IgD-negative memory B cell (primary cell): Measurements from ENCODE around the gene PRKCB. TPM values are rescaled to one million over a fixed set of nuclear protein-coding genes. Genes with fewer than 3 reads are reported as not detected.

Source experiments
- H3K27ac Mint-ChIP-seq, 3 donors: one replicate each; pipeline ENCODE4 v1.8.0; 2020 to 2022; ENCODE audit warnings: mild to moderate bottlenecking in 3 of 3, mixed read lengths in 3 of 3, moderate library complexity in 1 of 3
- H3K27me3 Mint-ChIP-seq: one replicate; pipeline ENCODE4 v1.8.0; 2021; ENCODE audit warnings: mixed read lengths
- H3K36me3 Mint-ChIP-seq: one replicate; pipeline ENCODE4 v1.8.0; 2020; ENCODE audit warnings: mild to moderate bottlenecking, mixed read lengths
- H3K4me1 Mint-ChIP-seq, 3 donors: one replicate each; pipeline ENCODE4 v1.8.0; 2020 to 2022; ENCODE audit warnings: mixed read lengths in 3 of 3, mild to moderate bottlenecking in 1 of 3
- H3K4me3 Mint-ChIP-seq, 4 donors: one replicate each; pipeline ENCODE4 v1.8.0; 2020 to 2022; ENCODE audit warnings: mild to moderate bottlenecking in 4 of 4, mixed read lengths in 4 of 4, moderate library complexity in 3 of 4
- H3K9me3 Mint-ChIP-seq, 3 donors: one replicate each; pipeline ENCODE4 v1.8.0; 2020 to 2021; ENCODE audit warnings: mixed read lengths in 3 of 3, mild to moderate bottlenecking in 1 of 3
- polyA plus RNA-seq: library from polyadenylated mRNA; unstranded; fragments of 300-500 nt; fragmentation: Illumina TruSeq; gene quantifications from one replicate; pipeline ENCODE4 v1.2.3, GENCODE V29; 2021

PRKCB gene
- polyA plus RNA-seq, 1 donor from 2014 or later = 181 TPM

DNA sequence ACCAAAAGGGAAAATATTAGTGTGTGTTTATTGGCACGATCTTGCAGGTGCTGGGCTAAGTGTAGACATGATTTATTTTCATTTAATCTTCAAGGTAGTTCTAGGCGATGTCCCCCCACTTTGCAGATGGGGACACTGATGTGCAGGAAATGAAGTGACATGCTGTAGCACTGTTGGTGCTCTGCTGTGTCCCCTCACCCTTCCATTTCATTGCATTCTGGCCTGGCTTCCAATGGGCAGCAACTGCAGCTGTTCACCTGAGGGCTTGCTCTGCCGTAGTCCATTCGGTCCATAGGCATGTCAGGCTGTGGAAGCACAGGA is 123.9 kb downstream of the PRKCB start:
- peaks cover 0 to 4% (median 0%) of the 10 kb centered on the region in 3 donors for H3K9me3 Mint-ChIP-seq
- peak overlapping the region; percentile 23 to 87 (median 58) for H3K4me3 Mint-ChIP-seq
- H3K36me3 Mint-ChIP-seq = peaks cover 26% of the 10 kb centered on the region
- H3K27ac Mint-ChIP-seq = peak overlapping the region; percentile 46 to 97 (median 60)
- no peaks in the 10 kb centered on the region for H3K27me3 Mint-ChIP-seq
- H3K4me1 Mint-ChIP-seq = peaks cover 58 to 73% (median 70%) of the 10 kb centered on the region in 3 donors

DNA sequence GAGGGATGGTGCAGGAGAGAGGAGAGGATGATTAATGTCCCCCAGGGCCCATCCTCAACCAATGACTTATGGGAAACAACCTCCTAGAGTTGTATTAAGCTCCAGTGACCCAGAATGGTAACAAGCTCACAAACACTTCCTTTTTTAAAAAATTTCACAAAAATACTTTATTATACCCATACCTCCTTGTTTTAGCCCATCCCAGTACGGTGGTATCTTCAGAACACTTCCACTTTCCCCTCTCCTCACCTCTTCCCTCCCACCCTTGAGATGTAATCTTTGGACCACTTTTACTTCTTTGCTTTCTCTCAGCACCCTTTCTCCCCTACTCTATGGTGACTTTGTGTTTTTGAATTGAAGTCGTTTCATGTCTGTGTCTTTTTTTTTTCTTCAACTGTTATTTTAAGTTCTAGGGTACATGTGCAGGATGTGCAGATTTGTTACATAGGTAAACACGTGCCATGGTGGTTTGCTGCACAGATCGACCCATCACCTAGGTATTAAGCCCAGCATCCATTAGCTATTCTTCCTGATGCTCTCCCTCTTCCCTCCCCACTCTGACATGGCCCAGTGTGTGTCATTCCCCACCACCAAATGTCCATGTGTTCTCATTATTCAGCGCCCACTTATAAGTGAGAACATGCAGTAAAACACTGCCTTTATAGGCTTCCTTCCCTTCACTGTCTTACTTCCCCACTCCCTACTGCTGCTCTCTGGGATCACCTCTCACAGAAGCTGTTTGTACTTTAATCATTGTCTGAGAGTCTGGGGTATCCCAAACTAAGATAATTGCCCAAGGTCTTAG is 124.5 kb downstream of the PRKCB start:
- no peaks in the 10 kb centered on the region for H3K27me3 Mint-ChIP-seq

DNA sequence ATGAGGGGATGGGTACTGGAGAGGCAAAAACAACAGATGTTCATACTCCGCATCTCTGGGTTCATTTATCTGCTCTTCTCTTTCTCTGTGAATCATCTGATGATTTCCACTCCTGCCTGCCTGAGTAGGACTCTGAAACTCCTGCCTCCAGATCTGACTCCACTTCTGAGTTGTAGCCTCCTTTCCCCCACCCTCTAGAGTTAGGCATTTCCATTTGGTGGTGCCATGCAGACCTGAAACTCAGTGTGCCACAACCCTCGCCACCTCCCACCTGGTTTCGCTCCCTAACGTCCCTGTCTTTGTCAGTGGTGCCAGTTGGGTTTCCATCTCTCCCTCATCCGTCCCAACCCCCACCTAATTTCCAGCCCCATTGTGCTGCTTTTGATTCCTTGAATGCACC is 126.2 kb downstream of the PRKCB start:
- H3K4me1 Mint-ChIP-seq = peaks cover 56 to 76% (median 72%) of the 10 kb centered on the region in 3 donors
- H3K27me3 Mint-ChIP-seq = no peaks in the 10 kb centered on the region
- H3K27ac Mint-ChIP-seq = peak overlapping the region in 2 of 3 donors; percentile 76 to 78
- peak overlapping the region; percentile 12 to 85 (median 44) for H3K4me3 Mint-ChIP-seq
- peaks cover 0 to 4% (median 0%) of the 10 kb centered on the region in 3 donors for H3K9me3 Mint-ChIP-seq
- H3K36me3 Mint-ChIP-seq = peaks cover 34% of the 10 kb centered on the region

More for the DNA sequence above, 124.5 kb downstream of the PRKCB start:
- Mint-ChIP-seq H3K9me3 (peaks cover 0 to 4% (median 0%) of the 10 kb centered on the region in 3 donors), H3K4me3 (peak overlapping the region; percentile 8 to 87 (median 40)), H3K4me1 (peaks cover 53 to 71% (median 65%) of the 10 kb centered on the region in 3 donors), H3K27ac (peak overlapping the region; percentile 46 to 97 (median 60)), H3K36me3 (peaks cover 30% of the 10 kb centered on the region)

DNA sequence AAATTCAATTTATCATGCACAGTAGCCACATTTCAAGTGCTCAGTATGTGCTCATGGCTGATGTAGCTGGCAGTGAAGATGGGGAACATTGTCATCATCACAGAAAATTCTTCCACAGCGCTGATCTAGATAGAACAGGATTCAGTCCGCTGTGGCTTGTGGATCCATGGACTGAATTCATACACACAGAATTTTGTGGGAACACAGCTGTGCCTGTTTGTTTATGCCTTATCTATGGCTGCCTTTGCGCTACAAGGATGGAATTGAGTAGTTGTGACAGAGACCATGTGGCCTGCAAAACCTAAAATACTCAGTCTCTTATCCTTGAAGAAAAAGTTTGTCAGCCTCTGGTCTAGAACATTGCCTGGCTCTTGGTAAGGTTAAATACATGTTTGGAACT is 128.4 kb downstream of the PRKCB start:
- H3K4me1 Mint-ChIP-seq = peaks cover 57 to 76% (median 67%) of the 10 kb centered on the region in 3 donors
- no peaks in the 10 kb centered on the region for H3K27me3 Mint-ChIP-seq
- H3K4me3 Mint-ChIP-seq = no peak overlapping the region
- peaks cover 0 to 4% (median 0%) of the 10 kb centered on the region in 3 donors for H3K9me3 Mint-ChIP-seq
- peaks cover 32% of the 10 kb centered on the region for H3K36me3 Mint-ChIP-seq
- no peak overlapping the region for H3K27ac Mint-ChIP-seq

DNA sequence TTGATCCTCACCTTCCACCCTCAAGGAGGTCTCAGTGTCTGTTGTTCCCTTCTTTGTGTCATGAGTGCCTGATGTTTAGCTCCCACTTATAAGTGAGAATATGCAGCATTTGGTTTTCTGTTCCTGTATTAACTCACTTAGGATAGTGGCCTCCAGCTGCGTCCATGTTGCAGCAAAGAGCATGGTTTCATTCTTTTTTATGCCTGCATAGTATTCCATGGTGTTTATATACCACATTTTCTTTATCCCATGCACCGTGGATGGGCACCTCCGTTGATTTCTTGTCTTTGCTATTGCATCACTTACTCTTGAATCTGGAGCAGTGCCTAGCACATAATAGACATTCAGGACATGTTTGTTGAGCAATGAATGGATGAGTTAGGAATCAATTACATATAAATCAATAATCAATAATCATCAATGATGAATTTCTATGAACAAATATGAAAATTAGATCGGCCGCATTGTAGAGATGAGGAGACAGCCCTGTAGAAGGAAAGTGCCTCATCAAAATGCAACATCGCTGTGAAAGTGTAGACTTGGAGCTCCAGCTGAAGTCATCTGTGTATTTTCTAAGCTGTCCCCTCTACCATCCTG is 129.5 kb downstream of the PRKCB start:
- Mint-ChIP-seq H3K27ac (peak overlapping the region in 2 of 3 donors; percentile 82 to 85), H3K27me3 (no peaks in the 10 kb centered on the region), H3K4me3 (peak overlapping the region in 1 of 4 donors; percentile 27), H3K36me3 (peaks cover 30% of the 10 kb centered on the region), H3K4me1 (peaks cover 56 to 76% (median 67%) of the 10 kb centered on the region in 3 donors), H3K9me3 (peaks cover 0 to 4% (median 0%) of the 10 kb centered on the region in 3 donors)

DNA sequence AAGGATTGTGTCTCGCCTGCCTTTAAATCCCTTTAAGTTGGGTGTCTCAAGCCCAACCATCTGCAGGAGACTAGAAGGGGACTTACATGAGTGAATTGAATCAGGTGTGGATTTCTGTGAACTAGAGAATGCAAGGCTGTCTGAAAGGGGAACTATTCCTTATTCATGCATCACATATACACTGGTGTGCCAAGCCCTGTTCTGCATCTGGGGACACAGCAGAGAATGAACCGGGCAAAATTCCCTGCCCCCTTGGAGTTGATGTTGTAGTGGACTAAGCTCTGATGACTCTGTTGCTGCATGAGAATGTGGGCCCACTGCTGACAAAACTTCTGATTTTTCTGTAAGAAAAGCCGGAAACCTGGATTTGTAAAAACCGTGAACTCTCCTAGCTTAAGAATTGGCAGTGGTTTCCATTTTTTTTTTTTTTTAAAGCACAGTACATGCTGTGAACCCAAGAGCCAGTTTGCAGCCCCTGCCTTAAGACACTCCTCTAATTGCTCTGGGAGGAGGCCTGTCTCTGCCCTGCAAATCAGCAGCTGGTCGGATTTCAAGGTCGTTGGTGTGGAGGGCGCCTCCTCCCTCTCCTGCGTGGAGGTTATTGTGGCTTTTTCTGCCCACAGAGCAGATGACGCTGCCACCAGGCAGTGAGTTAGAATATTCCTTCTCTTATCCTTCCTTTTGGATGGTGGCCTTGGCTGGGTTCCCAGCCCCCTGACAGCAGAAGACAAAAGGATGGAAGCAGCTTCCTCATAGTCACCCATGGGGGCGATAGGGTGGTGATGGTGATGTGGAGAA is 131.0 kb downstream of the PRKCB start:
- Mint-ChIP-seq H3K4me3 (peak overlapping the region; percentile 30 to 84 (median 64)), H3K27me3 (no peaks in the 10 kb centered on the region), H3K36me3 (peaks cover 37% of the 10 kb centered on the region), H3K9me3 (peaks cover 0 to 4% (median 0%) of the 10 kb centered on the region in 3 donors), H3K4me1 (peaks cover 57 to 74% (median 66%) of the 10 kb centered on the region in 3 donors), H3K27ac (peak overlapping the region; percentile 69 to 82 (median 80))

DNA sequence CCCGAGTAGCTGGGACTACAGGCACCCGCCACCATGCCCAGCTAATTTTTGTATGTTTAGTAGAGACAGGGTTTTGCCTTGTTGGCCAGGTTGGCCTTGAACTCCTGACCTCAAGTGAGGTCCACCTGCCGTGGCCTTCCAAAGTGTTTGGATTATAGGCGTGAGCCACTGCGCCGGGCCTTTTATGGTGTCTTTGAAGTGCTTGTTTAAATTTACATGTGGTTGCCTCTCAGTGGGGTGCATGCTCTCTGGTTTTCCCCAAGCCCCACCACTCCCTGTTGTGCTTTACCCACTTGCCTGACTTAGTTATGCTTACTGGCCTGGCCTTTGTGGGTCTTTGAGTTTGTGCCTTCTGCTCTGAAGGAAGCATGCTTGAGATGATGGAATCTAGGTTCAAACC is 132.0 kb downstream of the PRKCB start:
- H3K4me1 Mint-ChIP-seq = peaks cover 59 to 73% (median 62%) of the 10 kb centered on the region in 3 donors
- peak overlapping the region in 2 of 3 donors; percentile 13 to 76 for H3K27ac Mint-ChIP-seq
- H3K27me3 Mint-ChIP-seq = no peaks in the 10 kb centered on the region
- peak overlapping the region in 1 of 4 donors; percentile 84 for H3K4me3 Mint-ChIP-seq
- no peaks in the 10 kb centered on the region for H3K9me3 Mint-ChIP-seq
- peaks cover 32% of the 10 kb centered on the region for H3K36me3 Mint-ChIP-seq

DNA sequence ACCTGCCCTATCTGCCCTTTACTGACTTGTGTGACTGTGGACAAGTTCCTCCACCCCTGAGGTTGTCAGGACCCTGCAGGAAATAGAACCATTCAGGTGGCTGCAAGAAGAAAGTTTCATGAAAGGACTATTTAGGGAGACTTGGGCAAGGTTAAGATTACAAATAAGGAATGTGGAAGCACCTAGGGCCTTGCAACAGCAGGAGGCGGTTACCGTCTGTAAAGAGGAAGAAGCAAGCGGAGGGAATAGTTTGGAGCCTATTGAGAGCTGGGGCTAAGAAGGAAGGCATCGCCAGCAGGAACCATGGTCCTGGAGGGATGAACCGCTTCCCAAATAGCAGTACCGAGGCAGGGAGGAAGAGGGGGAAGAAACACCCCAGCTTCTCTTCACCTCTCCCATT is 132.4 kb downstream of the PRKCB start:
- no peaks in the 10 kb centered on the region for H3K27me3 Mint-ChIP-seq
- H3K4me1 Mint-ChIP-seq = peaks cover 59 to 71% (median 61%) of the 10 kb centered on the region in 3 donors
- H3K4me3 Mint-ChIP-seq = peak overlapping the region in 1 of 4 donors; percentile 78
- peaks cover 30% of the 10 kb centered on the region for H3K36me3 Mint-ChIP-seq
- peak overlapping the region in 2 of 3 donors; percentile 13 to 76 for H3K27ac Mint-ChIP-seq
- no peaks in the 10 kb centered on the region for H3K9me3 Mint-ChIP-seq

DNA sequence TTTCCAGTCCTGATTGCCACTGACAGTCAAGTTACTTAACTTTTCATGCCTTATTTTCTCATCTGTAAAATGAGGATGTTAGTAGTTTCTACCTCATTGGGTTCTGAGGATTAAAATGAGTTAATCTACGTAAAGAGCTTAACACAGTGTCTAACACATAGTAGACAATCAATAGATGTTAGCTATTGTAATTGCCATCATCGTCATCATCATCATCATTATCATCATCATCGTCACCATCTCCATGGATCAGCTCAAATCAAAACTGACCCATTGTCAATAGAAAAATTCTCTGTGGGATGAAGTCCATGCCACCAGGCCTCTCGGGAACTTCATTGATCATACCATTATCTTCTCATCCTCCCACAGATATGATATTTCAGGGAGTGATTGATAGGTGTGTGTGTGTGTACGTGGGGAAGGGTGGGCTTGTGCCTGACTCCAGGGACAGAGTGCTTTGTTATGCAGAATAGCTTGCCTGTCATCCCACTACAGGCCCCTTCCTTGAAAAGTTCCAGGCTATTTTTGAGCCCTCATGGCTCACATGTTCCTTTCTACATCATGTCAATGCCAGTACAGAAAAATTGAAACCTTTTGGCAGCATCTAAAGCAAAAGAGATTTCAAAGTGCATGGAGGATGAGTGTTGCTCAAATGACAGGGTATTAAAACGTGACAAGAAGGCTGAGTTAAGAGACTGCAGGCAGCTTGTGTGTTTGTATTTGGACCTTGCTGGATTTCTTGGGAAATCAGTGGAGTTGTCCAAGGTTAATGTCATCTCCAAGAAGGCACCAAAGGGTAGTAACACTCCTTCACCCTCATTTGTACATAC is 133.9 kb downstream of the PRKCB start:
- peak overlapping the region in 2 of 4 donors; percentile 65 to 83 for H3K4me3 Mint-ChIP-seq
- H3K4me1 Mint-ChIP-seq = peaks cover 63 to 77% (median 71%) of the 10 kb centered on the region in 3 donors
- peak overlapping the region in 2 of 3 donors; percentile 18 to 74 for H3K27ac Mint-ChIP-seq
- H3K36me3 Mint-ChIP-seq = peaks cover 23% of the 10 kb centered on the region
- no peaks in the 10 kb centered on the region for H3K9me3 Mint-ChIP-seq
- H3K27me3 Mint-ChIP-seq = no peaks in the 10 kb centered on the region

DNA sequence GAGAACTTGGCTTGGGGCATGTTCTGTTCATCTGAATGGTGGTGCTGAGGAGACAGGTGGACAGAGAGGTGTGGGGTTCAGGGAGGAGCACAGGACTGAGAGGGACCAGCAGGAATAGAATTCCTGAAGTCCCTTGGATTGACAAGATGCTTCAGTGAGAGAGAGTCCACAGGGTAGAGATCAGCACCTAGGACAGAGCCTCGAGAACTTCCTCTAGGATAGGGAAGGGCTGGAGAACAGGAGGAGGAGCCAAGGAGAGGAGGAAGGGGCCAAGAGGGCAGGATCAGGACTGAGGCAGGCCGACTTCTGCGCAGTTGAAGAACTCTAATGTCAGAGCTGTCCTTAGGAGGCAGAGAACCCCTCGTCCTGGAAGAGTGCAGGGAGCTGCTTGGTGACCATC is 138.4 kb downstream of the PRKCB start:
- H3K27ac Mint-ChIP-seq = peak overlapping the region; percentile 21 to 88 (median 88)
- H3K36me3 Mint-ChIP-seq = peaks cover 11% of the 10 kb centered on the region
- H3K4me3 Mint-ChIP-seq = peak overlapping the region in 1 of 4 donors; percentile 53
- no peaks in the 10 kb centered on the region for H3K27me3 Mint-ChIP-seq
- H3K9me3 Mint-ChIP-seq = no peaks in the 10 kb centered on the region
- peaks cover 57 to 84% (median 73%) of the 10 kb centered on the region in 3 donors for H3K4me1 Mint-ChIP-seq

DNA sequence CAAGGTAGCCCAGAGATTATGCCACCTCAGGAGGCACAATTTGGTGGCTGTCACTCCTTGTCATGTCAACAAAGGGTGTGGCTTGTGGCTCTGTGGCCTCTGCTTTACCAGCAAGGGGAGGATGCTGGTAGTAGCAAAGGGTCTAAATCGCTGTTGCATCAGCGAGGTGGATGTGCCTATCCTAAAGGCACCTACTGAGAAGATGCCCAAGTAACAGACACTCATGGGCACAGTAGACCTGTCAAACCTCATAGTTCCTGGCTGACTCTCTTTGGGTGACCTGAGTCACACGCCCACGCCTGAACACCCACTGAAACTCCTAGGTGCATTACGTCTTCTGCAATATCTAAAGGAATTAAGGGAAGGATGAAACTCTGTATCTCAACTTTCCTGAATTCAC is 139.5 kb downstream of the PRKCB start:
- Mint-ChIP-seq H3K4me1 (peaks cover 56 to 84% (median 69%) of the 10 kb centered on the region in 3 donors), H3K36me3 (peaks cover 13% of the 10 kb centered on the region), H3K9me3 (no peaks in the 10 kb centered on the region), H3K27ac (peak overlapping the region in 1 of 3 donors; percentile 88), H3K4me3 (peak overlapping the region in 2 of 4 donors; percentile 31 to 49), H3K27me3 (no peaks in the 10 kb centered on the region)

DNA sequence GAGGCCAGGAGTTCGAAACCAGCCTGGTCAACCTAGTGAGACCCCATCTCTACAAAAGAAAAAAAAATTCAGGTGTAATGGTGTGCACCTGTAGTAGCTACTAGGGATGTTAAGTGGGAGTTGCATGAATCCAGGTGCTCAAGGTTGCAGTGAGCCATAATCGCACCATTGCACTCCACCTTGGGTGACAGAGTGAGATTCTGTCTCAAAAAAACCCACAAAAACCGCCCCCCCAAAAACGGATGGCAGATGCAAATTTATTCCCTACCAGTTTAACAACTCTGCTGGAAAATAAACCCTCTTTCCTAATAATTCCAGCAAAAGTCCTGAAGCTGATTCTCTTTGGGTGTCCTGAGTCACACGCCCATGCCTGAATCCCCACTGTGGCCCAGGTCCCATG is 140.3 kb downstream of the PRKCB start:
- Mint-ChIP-seq H3K36me3 (peaks cover 7% of the 10 kb centered on the region), H3K27me3 (no peaks in the 10 kb centered on the region), H3K4me1 (peaks cover 58 to 85% (median 66%) of the 10 kb centered on the region in 3 donors), H3K27ac (peak overlapping the region in 2 of 3 donors; percentile 61 to 88), H3K9me3 (no peaks in the 10 kb centered on the region), H3K4me3 (peak overlapping the region in 2 of 4 donors; percentile 8 to 60)

DNA sequence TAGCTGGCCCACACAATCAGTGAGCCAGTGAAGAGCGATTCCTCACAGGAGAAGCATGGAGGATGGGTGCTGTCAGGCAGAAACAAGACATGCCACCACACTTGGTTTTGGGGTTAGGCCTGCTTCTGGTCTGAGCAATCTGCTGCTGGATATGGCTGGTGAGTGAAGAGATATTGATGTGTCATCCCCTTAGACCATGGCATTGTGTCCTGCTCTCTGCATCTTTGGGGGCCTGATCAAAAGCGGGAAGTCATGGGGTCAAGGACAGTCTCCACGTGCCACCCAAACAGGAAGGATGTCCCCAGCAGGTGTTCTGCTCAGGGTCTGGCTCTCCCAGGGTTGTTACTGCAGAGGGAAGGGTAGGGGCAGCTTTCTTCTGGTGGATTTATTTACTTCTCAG is 140.7 kb downstream of the PRKCB start:
- Mint-ChIP-seq H3K27ac (peak overlapping the region; percentile 24 to 88 (median 43)), H3K4me3 (peak overlapping the region in 3 of 4 donors; percentile 8 to 80 (median 52)), H3K4me1 (peaks cover 59 to 85% (median 63%) of the 10 kb centered on the region in 3 donors), H3K27me3 (no peaks in the 10 kb centered on the region), H3K9me3 (no peaks in the 10 kb centered on the region), H3K36me3 (peaks cover 6% of the 10 kb centered on the region)

DNA sequence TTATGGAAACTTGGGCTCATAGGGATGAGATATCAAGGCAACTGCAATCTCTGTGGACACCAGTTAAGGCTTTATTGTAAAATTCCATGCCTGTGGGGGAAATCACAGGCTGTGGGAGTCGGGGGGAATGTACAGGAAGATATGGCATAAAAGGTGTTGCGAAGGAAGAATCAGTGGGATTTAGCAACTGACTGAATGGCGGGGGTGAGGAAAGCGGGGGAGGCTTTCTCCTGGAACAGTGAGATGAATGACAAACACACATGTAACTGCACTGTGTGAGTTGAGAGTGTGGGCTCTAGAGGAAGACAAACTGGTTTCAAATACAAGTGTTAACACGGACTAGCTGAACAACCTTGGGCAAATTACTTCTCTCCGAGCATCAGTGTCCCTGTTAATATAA is 143.7 kb downstream of the PRKCB start:
- Mint-ChIP-seq H3K4me3 (peak overlapping the region in 2 of 4 donors; percentile 17 to 21), H3K27me3 (no peaks in the 10 kb centered on the region), H3K4me1 (peaks cover 56 to 74% (median 61%) of the 10 kb centered on the region in 3 donors), H3K36me3 (peaks cover 4% of the 10 kb centered on the region), H3K9me3 (no peaks in the 10 kb centered on the region), H3K27ac (peak overlapping the region in 2 of 3 donors; percentile 3 to 34)
